K562 (cell line): ENCODE measurements around the gene SLC16A13. TPM values are rescaled to one million over a fixed set of nuclear protein-coding genes. Genes with fewer than 3 reads are reported as not detected.

Experiments
- CBFB ChIP-seq: sonication (generic); formaldehyde crosslinking; IDR thresholded peaks from 2 replicates; pipeline ENCODE4 v1.4.0; 2020; ENCODE audit warnings: mild to moderate bottlenecking, missing genetic modification reagents
- CCAR2 ChIP-seq: fragments of 200-400 bp; formaldehyde crosslinking; IDR thresholded peaks from 2 replicates; pipeline ENCODE4 v1.6.1; 2017; ENCODE audit warnings: mild to moderate bottlenecking, low read depth, low read length
- GATAD2A ChIP-seq: fragments of 450-650 bp; IDR thresholded peaks from 2 replicates; pipeline ENCODE4 v1.6.1; 2017
- GTF2E2 ChIP-seq: fragments of 200-800 bp; sonication (Bioruptor generic); IDR thresholded peaks from 2 replicates; pipeline ENCODE4 v1.6.1; 2016; ENCODE audit warnings: missing genetic modification characterization, missing compliant biosample characterization
- MIER1 ChIP-seq: fragments of 450-650 bp; IDR thresholded peaks from 2 replicates; pipeline ENCODE4 v1.6.1; 2016; ENCODE audit warnings: antibody characterized with exemption, mild to moderate bottlenecking, low read depth
- MTA1 ChIP-seq: fragments of 450-650 bp; IDR thresholded peaks from 2 replicates; pipeline ENCODE4 v1.6.1; 2017; ENCODE audit warnings: borderline replicate concordance
- MTA3 ChIP-seq: fragments of 450-650 bp; formaldehyde crosslinking; IDR thresholded peaks from 2 replicates; pipeline ENCODE4 v1.6.1; 2017; ENCODE audit warnings: mild to moderate bottlenecking, borderline replicate concordance
- PCBP1 ChIP-seq: fragments of 200-400 bp; formaldehyde crosslinking; IDR thresholded peaks from 2 replicates; pipeline ENCODE4 v1.6.1; 2018; ENCODE audit warnings: mild to moderate bottlenecking, low read depth, low read length; ENCODE audit not compliant: poor library complexity, severe bottlenecking
- POLR2G ChIP-seq: fragments of 200-400 bp; formaldehyde crosslinking; IDR thresholded peaks from 2 replicates; pipeline ENCODE4 v1.6.1; 2017; ENCODE audit warnings: low read depth, mild to moderate bottlenecking, antibody characterized with exemption, low read length, moderate library complexity
- SRSF7 ChIP-seq: fragments of 200-400 bp; formaldehyde crosslinking; optimal IDR thresholded peaks from 2 replicates; pipeline ENCODE3; 2017; ENCODE audit warnings: mild to moderate bottlenecking, low read depth, low read length
- TEAD4 ChIP-seq, 2 experiments: sonication (generic) in 1 of 2; formaldehyde crosslinking in 1 of 2; IDR thresholded peaks; 2 replicates each; pipeline versions ENCODE4 v1.6.1 to v1.8.0; 2012 to 2022; ENCODE audit warnings: borderline replicate concordance in 1 of 2, inconsistent platforms in 1 of 2, low read length in 1 of 2, mild to moderate bottlenecking in 1 of 2, missing genetic modification reagents in 1 of 2
- ZNF551 ChIP-seq: fragments of 250-450 bp; sonication (Bioruptor Pico); IDR thresholded peaks from 2 replicates; pipeline ENCODE4 v1.5.0; 2021; ENCODE audit warnings: mild to moderate bottlenecking, moderate library complexity
- polyA plus RNA-seq, 8 experiments: library from polyadenylated mRNA; depleted of rRNA in 4 of 8; stranded (reverse) in 5 of 8; unstranded in 3 of 8; fragments of >200 nt; fragmentation: Nextera tagmentation in 2 of 8; fragmentation: Illumina TruSeq in 1 of 8; extraction: Ambion mirVana in 2 of 8; extraction: Trizol in 1 of 8; gene quantifications; 2 replicates each; pipeline versions ENCODE4 v1.2.1 to v1.2.3, GENCODE V29; 2011 to 2014; ENCODE audit warnings: inconsistent platforms in 1 of 8, missing spikeins in 1 of 8
- total RNA-seq, 7 experiments: library from RNA; depleted of rRNA in 6 of 7; stranded (reverse); fragments of >200 nt in 6 of 7; fragmentation: Illumina TruSeq in 2 of 7; extraction: Trizol in 2 of 7; gene quantifications; 2 replicates each; pipeline versions ENCODE4 v1.2.1 to v1.2.3, GENCODE V29; 2011 to 2021; ENCODE audit warnings: low replicate concordance in 1 of 7
- TF ChIP-seq, protein P1 (sequence below): fragments of 250-450 bp; sonication (Bioruptor Pico); IDR thresholded peaks from 2 replicates; pipeline ENCODE4 v1.8.0; 2022; ENCODE audit warnings: moderate library complexity, mild to moderate bottlenecking, inconsistent platforms
- TF ChIP-seq, protein P2 (sequence below): sonication (generic); formaldehyde crosslinking; IDR thresholded peaks from 2 replicates; pipeline ENCODE4 v1.8.1; 2023; ENCODE audit warnings: mild to moderate bottlenecking, missing genetic modification reagents
- TF ChIP-seq, protein P3 (sequence below): fragments of 450-650 bp; IDR thresholded peaks from 2 replicates; pipeline ENCODE4 v1.6.1; 2017; ENCODE audit warnings: antibody characterized with exemption, mild to moderate bottlenecking
- TF ChIP-seq, protein P4 (sequence below): IDR thresholded peaks from 3 replicates; pipeline ENCODE4 v1.6.1; 2011; ENCODE audit warnings: borderline replicate concordance, mild to moderate bottlenecking; ENCODE audit not compliant: insufficient read length, insufficient read depth

Gene SLC16A13
- total and polyA plus RNA-seq, 9 of the 15 experiments (the other 6 are each of a cell fraction or from before 2014, with no cell fraction given), result 0.04 to 5.6 (median 0.87) TPM

DNA sequence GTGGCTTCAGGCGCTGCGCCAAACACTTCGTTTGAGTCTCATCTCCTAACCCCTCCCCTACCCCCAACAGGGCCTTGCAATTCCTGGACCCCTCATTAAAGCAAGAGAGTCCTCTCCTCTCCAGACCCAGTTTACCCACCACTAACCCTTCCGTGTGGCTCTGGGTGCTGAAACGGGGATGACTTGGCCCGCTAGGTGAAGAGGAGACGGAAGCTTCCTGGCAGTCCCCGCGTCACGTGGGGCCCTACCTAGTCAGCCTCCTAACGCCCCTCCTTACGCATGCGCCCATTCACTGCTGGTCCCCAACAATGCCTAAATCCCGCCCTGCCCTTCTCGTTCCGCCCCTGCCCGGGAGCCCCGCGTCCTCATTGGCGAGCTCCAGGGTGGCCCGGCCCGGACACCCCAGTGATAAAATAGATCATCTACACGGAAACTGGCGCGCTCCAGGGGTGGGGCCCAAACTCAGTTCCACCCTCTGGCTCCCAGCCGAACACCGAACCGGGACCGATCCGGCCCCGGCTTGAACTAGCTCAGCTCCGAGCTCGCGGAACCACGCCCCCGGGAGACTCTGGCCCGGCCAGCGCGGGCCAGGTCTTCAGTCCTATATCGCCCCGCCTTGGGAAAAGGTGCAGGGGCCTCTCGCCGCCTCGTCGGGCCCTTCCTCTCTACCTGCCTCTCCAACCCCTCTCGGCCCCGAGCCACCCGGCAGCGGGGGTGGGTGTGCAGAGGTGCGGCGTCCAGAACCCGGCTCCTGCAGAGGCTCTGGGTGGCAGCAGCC, at the start of gene SLC16A13 (continued):
- TF ChIP-seq, protein P1, sequence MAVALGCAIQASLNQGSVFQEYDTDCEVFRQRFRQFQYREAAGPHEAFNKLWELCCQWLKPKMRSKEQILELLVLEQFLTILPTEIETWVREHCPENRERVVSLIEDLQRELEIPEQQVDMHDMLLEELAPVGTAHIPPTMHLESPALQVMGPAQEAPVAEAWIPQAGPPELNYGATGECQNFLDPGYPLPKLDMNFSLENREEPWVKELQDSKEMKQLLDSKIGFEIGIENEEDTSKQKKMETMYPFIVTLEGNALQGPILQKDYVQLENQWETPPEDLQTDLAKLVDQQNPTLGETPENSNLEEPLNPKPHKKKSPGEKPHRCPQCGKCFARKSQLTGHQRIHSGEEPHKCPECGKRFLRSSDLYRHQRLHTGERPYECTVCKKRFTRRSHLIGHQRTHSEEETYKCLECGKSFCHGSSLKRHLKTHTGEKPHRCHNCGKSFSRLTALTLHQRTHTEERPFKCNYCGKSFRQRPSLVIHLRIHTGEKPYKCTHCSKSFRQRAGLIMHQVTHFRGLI (CRISPR knock-in tag), result no peak
- TF ChIP-seq MIER1, result no peak
- no peak for TF ChIP-seq MTA1
- no peak for TF ChIP-seq SRSF7
- no peak for TF ChIP-seq TEAD4 (IDR thresholded peaks at IDR 0.05; ENCODE audit: low read length)
- TF ChIP-seq TEAD4 (CRISPR knock-in tag; IDR thresholded peaks at IDR 0.05; ENCODE audit: borderline replicate concordance), result no peak
- TF ChIP-seq GTF2E2 (tag), result no peak
- TF ChIP-seq CBFB (CRISPR knock-in tag), result no peak
- TF ChIP-seq, protein P2, sequence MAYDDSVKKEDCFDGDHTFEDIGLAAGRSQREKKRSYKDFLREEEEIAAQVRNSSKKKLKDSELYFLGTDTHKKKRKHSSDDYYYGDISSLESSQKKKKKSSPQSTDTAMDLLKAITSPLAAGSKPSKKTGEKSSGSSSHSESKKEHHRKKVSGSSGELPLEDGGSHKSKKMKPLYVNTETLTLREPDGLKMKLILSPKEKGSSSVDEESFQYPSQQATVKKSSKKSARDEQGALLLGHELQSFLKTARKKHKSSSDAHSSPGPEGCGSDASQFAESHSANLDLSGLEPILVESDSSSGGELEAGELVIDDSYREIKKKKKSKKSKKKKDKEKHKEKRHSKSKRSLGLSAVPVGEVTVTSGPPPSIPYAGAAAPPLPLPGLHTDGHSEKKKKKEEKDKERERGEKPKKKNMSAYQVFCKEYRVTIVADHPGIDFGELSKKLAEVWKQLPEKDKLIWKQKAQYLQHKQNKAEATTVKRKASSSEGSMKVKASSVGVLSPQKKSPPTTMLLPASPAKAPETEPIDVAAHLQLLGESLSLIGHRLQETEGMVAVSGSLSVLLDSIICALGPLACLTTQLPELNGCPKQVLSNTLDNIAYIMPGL, result no peak
- peak; percentile 86 for TF ChIP-seq POLR2G
- no peak for TF ChIP-seq CCAR2
- TF ChIP-seq PCBP1, result no peak
- TF ChIP-seq, protein P3, sequence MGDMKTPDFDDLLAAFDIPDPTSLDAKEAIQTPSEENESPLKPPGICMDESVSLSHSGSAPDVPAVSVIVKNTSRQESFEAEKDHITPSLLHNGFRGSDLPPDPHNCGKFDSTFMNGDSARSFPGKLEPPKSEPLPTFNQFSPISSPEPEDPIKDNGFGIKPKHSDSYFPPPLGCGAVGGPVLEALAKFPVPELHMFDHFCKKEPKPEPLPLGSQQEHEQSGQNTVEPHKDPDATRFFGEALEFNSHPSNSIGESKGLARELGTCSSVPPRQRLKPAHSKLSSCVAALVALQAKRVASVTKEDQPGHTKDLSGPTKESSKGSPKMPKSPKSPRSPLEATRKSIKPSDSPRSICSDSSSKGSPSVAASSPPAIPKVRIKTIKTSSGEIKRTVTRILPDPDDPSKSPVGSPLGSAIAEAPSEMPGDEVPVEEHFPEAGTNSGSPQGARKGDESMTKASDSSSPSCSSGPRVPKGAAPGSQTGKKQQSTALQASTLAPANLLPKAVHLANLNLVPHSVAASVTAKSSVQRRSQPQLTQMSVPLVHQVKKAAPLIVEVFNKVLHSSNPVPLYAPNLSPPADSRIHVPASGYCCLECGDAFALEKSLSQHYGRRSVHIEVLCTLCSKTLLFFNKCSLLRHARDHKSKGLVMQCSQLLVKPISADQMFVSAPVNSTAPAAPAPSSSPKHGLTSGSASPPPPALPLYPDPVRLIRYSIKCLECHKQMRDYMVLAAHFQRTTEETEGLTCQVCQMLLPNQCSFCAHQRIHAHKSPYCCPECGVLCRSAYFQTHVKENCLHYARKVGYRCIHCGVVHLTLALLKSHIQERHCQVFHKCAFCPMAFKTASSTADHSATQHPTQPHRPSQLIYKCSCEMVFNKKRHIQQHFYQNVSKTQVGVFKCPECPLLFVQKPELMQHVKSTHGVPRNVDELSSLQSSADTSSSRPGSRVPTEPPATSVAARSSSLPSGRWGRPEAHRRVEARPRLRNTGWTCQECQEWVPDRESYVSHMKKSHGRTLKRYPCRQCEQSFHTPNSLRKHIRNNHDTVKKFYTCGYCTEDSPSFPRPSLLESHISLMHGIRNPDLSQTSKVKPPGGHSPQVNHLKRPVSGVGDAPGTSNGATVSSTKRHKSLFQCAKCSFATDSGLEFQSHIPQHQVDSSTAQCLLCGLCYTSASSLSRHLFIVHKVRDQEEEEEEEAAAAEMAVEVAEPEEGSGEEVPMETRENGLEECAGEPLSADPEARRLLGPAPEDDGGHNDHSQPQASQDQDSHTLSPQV, result peak; percentile 17; the same call in 1 of the 2 replicates
- no peak for TF ChIP-seq ZNF551 (CRISPR knock-in tag)
- TF ChIP-seq GATAD2A, result no peak
- TF ChIP-seq MTA3, result no peak
- TF ChIP-seq, protein P4, sequence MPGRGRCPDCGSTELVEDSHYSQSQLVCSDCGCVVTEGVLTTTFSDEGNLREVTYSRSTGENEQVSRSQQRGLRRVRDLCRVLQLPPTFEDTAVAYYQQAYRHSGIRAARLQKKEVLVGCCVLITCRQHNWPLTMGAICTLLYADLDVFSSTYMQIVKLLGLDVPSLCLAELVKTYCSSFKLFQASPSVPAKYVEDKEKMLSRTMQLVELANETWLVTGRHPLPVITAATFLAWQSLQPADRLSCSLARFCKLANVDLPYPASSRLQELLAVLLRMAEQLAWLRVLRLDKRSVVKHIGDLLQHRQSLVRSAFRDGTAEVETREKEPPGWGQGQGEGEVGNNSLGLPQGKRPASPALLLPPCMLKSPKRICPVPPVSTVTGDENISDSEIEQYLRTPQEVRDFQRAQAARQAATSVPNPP, result no peak
